ENCODE measurements around the gene TSPEAR. TPM values are rescaled to one million over a fixed set of nuclear protein-coding genes. Genes with fewer than 3 reads are reported as not detected.

The TSPEAR gene
- total RNA-seq, 1 donor from 2014 or later, result 0.34 TPM

DNA sequence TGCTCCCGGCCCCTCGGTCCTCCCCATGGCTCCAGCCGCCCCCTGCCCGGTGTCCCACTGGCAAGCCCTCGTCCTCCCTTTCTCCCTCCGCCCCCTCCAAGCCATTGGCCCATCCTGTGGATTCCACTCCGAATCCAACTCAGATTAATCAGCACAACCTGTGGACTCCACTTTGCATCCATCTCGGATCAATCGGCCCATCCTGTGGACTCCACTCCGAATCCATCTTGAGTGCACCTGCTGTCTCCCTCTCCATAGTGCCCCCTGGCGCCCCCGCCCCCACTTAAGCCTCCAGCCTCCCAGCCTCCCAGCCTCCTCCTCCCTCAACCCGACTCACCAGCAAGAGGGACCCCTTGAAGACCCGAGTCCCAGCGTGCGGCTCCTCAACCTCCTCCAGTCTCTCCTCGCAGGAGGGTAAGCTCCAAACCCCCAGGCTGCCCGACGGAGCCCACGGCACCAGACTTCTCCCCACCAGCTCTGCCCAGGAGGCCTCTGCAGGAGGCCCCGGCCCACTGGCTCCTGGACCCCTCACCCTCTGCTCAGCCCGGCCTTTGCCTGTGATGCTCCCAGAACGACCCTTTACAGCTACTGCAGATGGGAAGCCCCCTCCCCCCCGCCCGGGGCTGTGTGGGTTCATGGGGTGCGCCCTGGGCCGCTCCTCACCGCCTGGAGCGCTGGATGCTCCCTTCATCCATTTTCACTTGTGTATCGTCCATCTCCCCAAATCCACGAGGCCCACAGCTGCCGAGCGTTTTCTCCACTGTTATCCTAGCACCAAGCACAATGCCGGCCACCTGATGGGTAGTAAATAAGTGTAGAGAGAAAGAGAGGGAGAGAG, 40.6 kb upstream of the TSPEAR start:
- DNase-seq (ENCODE audit: extremely low spot score, unreplicated experiment), result no peak
- no peak overlapping the region for H3K27ac Mint-ChIP-seq
- no peak overlapping the region for H3K4me3 Mint-ChIP-seq
- no peaks in the 10 kb centered on the region for H3K9me3 Mint-ChIP-seq
- no peaks in the 10 kb centered on the region for H3K36me3 Mint-ChIP-seq
- no peak for TF ChIP-seq CTCF (conservative IDR thresholded peaks at IDR 0.05)
- H3K4me1 Mint-ChIP-seq (ENCODE audit: unreplicated experiment), result peaks cover 8% of the 10 kb centered on the region
- H3K27me3 Mint-ChIP-seq, result peaks cover 13% of the 10 kb centered on the region

DNA sequence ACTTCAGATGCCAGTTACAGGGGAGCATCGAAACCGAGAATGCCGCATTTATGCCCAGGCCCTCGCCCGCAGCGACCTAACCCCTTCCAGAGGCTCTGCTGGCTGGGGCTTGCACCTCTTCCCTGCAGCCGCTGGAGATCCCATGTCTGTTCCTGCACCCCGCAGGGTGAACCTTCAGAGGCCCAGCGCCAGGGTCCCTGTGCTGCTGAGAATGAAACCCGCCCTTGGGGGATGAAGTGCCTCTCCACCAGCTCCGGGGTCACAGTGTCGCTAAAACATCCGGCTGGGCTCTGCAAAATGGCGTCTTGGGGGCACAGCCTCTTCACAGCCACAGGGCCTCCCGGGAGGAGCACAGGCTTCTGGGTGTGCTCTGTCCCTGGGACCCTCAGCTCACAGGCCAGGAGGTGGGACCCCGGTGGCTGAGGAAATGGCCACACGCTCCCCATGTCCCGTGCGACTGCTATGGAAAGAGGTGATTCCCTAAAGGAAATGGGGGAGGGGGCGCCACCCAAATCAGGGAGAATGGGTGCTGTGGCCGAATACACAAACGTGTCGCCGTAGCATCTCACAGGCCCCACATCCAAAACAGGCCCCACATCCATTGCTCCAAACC, 39.9 kb upstream of the TSPEAR start:
- no peak for DNase-seq (ENCODE audit: extremely low spot score, unreplicated experiment)
- Mint-ChIP-seq H3K27me3 (peaks cover 13% of the 10 kb centered on the region), H3K4me1 (ENCODE audit: unreplicated experiment) (peaks cover 8% of the 10 kb centered on the region), H3K36me3 (no peaks in the 10 kb centered on the region), H3K4me3 (no peak overlapping the region), H3K9me3 (no peaks in the 10 kb centered on the region), H3K27ac (no peak overlapping the region)
- TF ChIP-seq CTCF (conservative IDR thresholded peaks at IDR 0.05), result no peak

DNA sequence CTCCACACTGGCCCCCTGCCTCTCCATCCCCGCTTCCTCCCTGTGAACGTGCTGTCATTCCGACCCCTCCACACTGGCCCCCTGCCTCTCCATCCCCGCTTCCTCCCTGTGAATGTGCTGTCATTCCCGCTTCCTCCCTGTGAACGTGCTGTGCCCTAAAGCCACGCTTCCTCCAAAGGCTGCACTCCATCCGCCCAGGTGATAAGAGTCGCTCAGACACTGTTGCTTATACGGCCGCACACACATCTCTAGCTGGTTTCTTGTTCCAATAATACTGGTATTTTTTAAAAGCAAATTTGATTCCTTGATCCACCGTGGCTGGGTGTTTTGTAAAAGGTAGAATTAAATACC, 39.3 kb upstream of the TSPEAR start:
- no peak for DNase-seq (ENCODE audit: extremely low spot score, unreplicated experiment)
- Mint-ChIP-seq H3K9me3 (no peaks in the 10 kb centered on the region), H3K4me3 (no peak overlapping the region), H3K4me1 (ENCODE audit: unreplicated experiment) (peaks cover 8% of the 10 kb centered on the region), H3K27ac (no peak overlapping the region), H3K27me3 (peaks cover 13% of the 10 kb centered on the region), H3K36me3 (no peaks in the 10 kb centered on the region)
- TF ChIP-seq CTCF (conservative IDR thresholded peaks at IDR 0.05), result no peak

- Mint-ChIP-seq H3K27me3 (peaks cover 13% of the 10 kb centered on the region), H3K9me3 (no peaks in the 10 kb centered on the region), H3K4me3 (no peak overlapping the region), H3K4me1 (ENCODE audit: unreplicated experiment) (peaks cover 8% of the 10 kb centered on the region), H3K27ac (no peak overlapping the region), H3K36me3 (no peaks in the 10 kb centered on the region)
- no peak for DNase-seq (ENCODE audit: extremely low spot score, unreplicated experiment)
- no peak for TF ChIP-seq CTCF (conservative IDR thresholded peaks at IDR 0.05)
Observed at GRCh38 chr21:44749759-44750674, 38.6 kb upstream of the TSPEAR start.

- Mint-ChIP-seq H3K36me3 (no peaks in the 10 kb centered on the region), H3K9me3 (no peaks in the 10 kb centered on the region), H3K4me3 (no peak overlapping the region), H3K4me1 (ENCODE audit: unreplicated experiment) (peaks cover 8% of the 10 kb centered on the region), H3K27ac (no peak overlapping the region), H3K27me3 (peaks cover 13% of the 10 kb centered on the region)
- DNase-seq (ENCODE audit: extremely low spot score, unreplicated experiment), result no peak
- TF ChIP-seq CTCF (conservative IDR thresholded peaks at IDR 0.05), result no peak
Observed at GRCh38 chr21:44749116-44749758, 37.9 kb upstream of the TSPEAR start.

Measured in type B pancreatic cell (in vitro differentiated cells).